GM12801 (cell line): Measurements from ENCODE around the gene TMEM117.

Experiments used
- CTCF ChIP-seq: IDR thresholded peaks from one replicate; pipeline ENCODE4 v1.5.1; 2011; ENCODE audit warnings: control low read depth; ENCODE audit not compliant: insufficient read length; ENCODE audit errors: extremely low read depth

The TMEM117 gene

DNA sequence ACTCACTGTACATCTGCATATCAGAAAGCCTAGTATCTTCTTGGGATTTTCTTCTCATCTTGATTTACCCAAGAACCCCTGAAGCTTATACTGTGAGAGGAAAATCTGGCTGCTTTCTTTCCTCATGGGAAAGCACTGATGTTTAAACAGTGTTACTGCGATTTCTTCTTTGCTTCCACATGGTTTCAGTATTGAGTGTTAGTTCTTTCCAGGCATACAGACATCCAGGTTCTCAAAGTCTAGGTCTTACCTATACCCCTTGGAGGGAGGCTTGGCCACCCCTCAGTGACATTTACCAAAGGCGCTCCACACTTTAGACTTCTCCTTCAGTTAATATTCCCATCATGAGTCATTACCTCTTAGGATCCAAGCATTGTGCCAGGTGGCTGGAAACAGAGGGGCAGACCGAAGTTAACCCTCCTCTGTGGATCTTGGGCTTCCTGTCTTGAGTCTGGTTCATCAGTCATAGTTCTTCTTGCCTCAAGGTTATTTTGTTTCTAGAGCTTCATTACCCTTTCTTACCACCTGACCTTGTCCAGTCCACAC is 79.1 kb downstream of the TMEM117 start:
- no peak for TF ChIP-seq CTCF

DNA sequence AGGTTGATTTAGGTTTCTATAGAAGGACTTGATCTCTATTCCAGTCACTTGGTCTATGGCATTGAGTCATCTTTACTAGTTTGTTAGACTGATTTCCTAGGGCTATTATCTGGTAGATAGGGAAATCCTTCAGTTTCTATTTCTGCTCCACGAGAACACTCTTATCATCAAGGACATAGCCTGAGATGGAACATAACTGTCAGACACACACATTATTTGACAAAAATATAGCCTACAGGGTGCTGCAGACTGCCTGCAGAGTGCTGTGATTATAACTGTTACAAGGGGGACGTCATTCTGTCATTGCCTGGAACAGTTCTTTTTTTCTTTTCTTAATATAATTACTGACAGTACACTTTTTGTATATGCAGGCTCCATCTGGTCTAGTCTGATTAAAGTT is 82.0 kb downstream of the TMEM117 start:
- no peak for TF ChIP-seq CTCF

DNA sequence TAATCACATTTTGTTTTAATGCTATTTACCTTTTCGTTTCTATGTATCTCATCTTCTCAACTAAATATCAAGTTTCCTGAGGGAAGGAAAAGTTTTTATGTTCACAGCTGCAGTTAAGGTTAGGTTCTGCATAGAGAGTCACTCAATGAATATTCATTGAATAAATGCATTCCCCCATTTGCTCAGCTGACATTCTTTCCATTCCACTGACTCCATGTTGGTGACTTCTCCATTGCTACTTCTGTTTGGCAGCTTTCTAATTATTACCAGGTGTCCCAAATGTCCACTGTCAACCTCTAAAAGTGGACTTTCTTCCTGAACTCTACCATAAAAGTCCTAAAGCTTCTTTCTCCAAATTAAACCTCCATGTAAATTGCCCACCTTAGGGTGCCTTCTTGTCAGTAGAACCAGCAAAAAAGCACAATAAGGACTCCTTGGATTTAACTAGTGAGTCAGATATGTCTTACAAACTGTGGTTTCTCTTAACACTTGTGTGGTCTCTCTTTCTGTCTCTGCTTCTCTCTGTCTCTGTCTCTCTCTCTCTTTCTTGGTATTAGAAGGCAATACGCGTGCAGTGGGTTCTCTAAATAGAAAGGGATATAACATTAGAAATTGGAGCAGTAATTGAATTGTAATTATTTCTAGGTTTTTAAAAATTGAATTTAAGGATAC is 85.9 kb downstream of the TMEM117 start:
- TF ChIP-seq CTCF = no peak

DNA sequence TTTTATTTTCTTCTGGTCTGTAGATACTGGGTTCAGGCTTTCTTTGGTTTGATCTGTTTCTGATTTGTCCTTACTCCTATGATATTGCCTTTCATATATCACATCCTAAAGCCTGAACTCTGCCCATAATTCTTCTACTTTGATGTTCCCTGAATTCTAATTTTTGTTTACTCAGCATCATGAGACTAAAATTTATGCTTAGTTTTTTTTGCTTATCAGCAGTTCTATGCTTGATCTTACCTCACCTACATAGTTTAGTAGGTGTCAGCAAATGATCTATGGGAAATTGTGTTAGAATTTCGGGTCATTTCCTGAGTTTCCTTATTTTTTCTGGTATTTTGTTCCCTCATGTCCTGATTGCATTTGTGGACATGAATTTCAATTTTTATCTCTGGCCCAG is 94.2 kb downstream of the TMEM117 start:
- no peak for TF ChIP-seq CTCF

GRCh38 chr12:43931187-43931586 is 95.3 kb downstream of the TMEM117 start:
- no peak for TF ChIP-seq CTCF

DNA sequence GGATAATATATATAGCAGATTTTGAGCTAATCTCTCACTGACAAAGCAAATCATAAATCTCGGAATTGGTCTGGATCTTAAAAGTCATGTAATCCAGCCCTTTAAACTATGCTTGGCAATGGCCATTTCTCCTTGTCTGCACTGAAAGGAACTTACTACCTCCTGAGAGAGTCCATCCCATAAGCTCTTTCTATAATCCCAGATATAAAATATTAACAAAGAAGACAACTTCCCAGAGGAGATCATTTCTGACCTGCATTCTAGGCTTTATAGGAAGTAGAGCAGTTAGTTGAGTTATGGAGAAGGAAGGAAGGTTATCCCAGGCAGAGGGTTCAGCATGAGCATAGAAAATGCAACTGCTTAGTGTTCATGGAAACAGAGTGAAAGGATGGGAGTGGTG is 99.7 kb downstream of the TMEM117 start:
- TF ChIP-seq CTCF = no peak

- no peak for TF ChIP-seq CTCF
These were observed 102.1 kb downstream of the TMEM117 start for GRCh38 chr12:43937947-43938346.
